H9 (cell line): ENCODE measurements around the gene ZBTB12. TPM values are rescaled to one million over a fixed set of nuclear protein-coding genes. Genes with fewer than 3 reads are reported as not detected.

ENCODE experiments used
- DNase-seq: peaks from one replicate; pipeline ENCODE4 v3.0.0-alpha.2; 2017
- H2AFZ ChIP-seq: one replicate; pipeline ENCODE4 v1.6.1; 2013; ENCODE audit warnings: mild to moderate bottlenecking, low read length, control low read depth, moderate library complexity
- H2AK5ac ChIP-seq: 2 replicates; pipeline ENCODE4 v1.6.1; 2013; ENCODE audit warnings: low read length, control low read depth, mixed read lengths; ENCODE audit not compliant: insufficient read length
- H2BK120ac ChIP-seq: one replicate; pipeline ENCODE4 v1.6.1; 2013; ENCODE audit warnings: low read depth, mild to moderate bottlenecking, low read length, control low read depth, inconsistent platforms; ENCODE audit not compliant: poor library complexity, severe bottlenecking
- H2BK12ac ChIP-seq: 2 replicates; pipeline ENCODE4 v1.6.1; 2013; ENCODE audit warnings: low read length, control low read depth, mixed read lengths, low read depth; ENCODE audit not compliant: insufficient read length
- H2BK15ac ChIP-seq: 2 replicates; pipeline ENCODE4 v1.6.1; 2013; ENCODE audit warnings: low read depth, low read length, control low read depth
- H2BK20ac ChIP-seq: one replicate; pipeline ENCODE4 v1.6.1; 2013; ENCODE audit warnings: low read depth, mild to moderate bottlenecking, low read length, control low read depth, inconsistent platforms; ENCODE audit not compliant: poor library complexity, severe bottlenecking
- H2BK5ac ChIP-seq: 2 replicates; pipeline ENCODE4 v1.6.1; 2013; ENCODE audit warnings: low read length, control low read depth, mixed read lengths; ENCODE audit not compliant: insufficient read length
- H3K14ac ChIP-seq: 2 replicates; pipeline ENCODE4 v1.6.1; 2013; ENCODE audit warnings: low read length, control low read depth; ENCODE audit not compliant: insufficient read depth
- H3K18ac ChIP-seq: 2 replicates; pipeline ENCODE4 v1.6.1; 2013; ENCODE audit warnings: low read depth, mild to moderate bottlenecking, mixed read lengths, low read length, control low read depth; ENCODE audit not compliant: insufficient read length
- H3K23ac ChIP-seq: 2 replicates; pipeline ENCODE4 v1.6.1; 2013; ENCODE audit warnings: low read length, control low read depth, mixed read lengths, low read depth; ENCODE audit not compliant: insufficient read length
- H3K23me2 ChIP-seq: 2 replicates; pipeline ENCODE4 v1.6.1; 2013; ENCODE audit warnings: low read depth, mild to moderate bottlenecking, mixed read lengths, low read length, control low read depth; ENCODE audit not compliant: insufficient read length, poor library complexity, severe bottlenecking
- H3K27ac ChIP-seq: 2 replicates; pipeline ENCODE4 v1.5.1; 2013; ENCODE audit warnings: low read length, control low read depth, mixed read lengths, low read depth; ENCODE audit not compliant: insufficient read length
- H3K27me3 ChIP-seq: 2 replicates; pipeline ENCODE4 v1.6.1; 2013; ENCODE audit warnings: low read length, control low read depth, inconsistent platforms; ENCODE audit not compliant: insufficient read depth
- H3K4ac ChIP-seq: 2 replicates; pipeline ENCODE4 v1.6.1; 2013; ENCODE audit warnings: low read depth, mild to moderate bottlenecking, control low read depth, inconsistent platforms, low read length, moderate library complexity
- H3K4me1 ChIP-seq: 2 replicates; pipeline ENCODE4 v1.6.1; 2013; ENCODE audit warnings: low read length, control low read depth, inconsistent platforms; ENCODE audit not compliant: insufficient read depth
- H3K4me2 ChIP-seq: 2 replicates; pipeline ENCODE4 v1.6.1; 2013; ENCODE audit warnings: low read length, control low read depth, mixed read lengths; ENCODE audit not compliant: insufficient read length, insufficient read depth
- H3K56ac ChIP-seq: 2 replicates; pipeline ENCODE4 v1.6.1; 2013; ENCODE audit warnings: low read depth, mild to moderate bottlenecking, mixed read lengths, low read length, control low read depth; ENCODE audit not compliant: insufficient read length
- H3K79me1 ChIP-seq: 2 replicates; pipeline ENCODE4 v1.6.1; 2013; ENCODE audit warnings: low read depth, mild to moderate bottlenecking, moderate library complexity, low read length, control low read depth, inconsistent platforms; ENCODE audit not compliant: insufficient read depth, poor library complexity, severe bottlenecking
- H3K79me2 ChIP-seq: 2 replicates; pipeline ENCODE4 v1.6.1; 2013; ENCODE audit warnings: low read length, control low read depth, inconsistent platforms; ENCODE audit not compliant: insufficient read depth
- H3K9ac ChIP-seq: 2 replicates; pipeline ENCODE4 v1.6.1; 2013; ENCODE audit warnings: low read length, control low read depth, mixed read lengths; ENCODE audit not compliant: insufficient read length; ENCODE audit errors: extremely low read depth
- H3K9me3 ChIP-seq: one replicate; pipeline ENCODE4 v1.6.1; 2013; ENCODE audit warnings: low read depth, low read length, inconsistent platforms; ENCODE audit not compliant: control insufficient read depth
- H3T11ph ChIP-seq: one replicate; pipeline ENCODE4 v1.6.1; 2013; ENCODE audit warnings: mild to moderate bottlenecking, low read length, control low read depth, inconsistent platforms
- H4K20me1 ChIP-seq: one replicate; pipeline ENCODE4 v1.6.1; 2013; ENCODE audit not compliant: control insufficient read depth, insufficient read length, insufficient read depth
- H4K5ac ChIP-seq: 2 replicates; pipeline ENCODE4 v1.6.1; 2013; ENCODE audit warnings: low read depth, mild to moderate bottlenecking, mixed read lengths, low read length, control low read depth; ENCODE audit not compliant: insufficient read length
- H4K8ac ChIP-seq: replicated peaks from 2 replicates; pipeline ENCODE4 v1.6.1; 2013; ENCODE audit warnings: low read length, control low read depth, mixed read lengths, low read depth; ENCODE audit not compliant: insufficient read length
- H4K91ac ChIP-seq: 2 replicates; pipeline ENCODE4 v1.6.1; 2013; ENCODE audit warnings: low read depth, mild to moderate bottlenecking, moderate library complexity, mixed read lengths, low read length, control low read depth; ENCODE audit not compliant: insufficient read length
- H3K27ac Mint-ChIP-seq, 3 experiments: 2 replicates in 2 of 3; 3 replicates in 1 of 3; pipeline ENCODE4 v1.8.0; 2020 to 2021; ENCODE audit warnings: mixed read lengths in 3 of 3, mild to moderate bottlenecking in 1 of 3, moderate library complexity in 1 of 3
- H3K27me3 Mint-ChIP-seq: 2 replicates; pipeline ENCODE4 v1.8.0; 2021; ENCODE audit warnings: low read depth, mild to moderate bottlenecking, moderate library complexity, mixed read lengths
- H3K36me3 Mint-ChIP-seq, 3 experiments: 2 replicates in 2 of 3; 3 replicates in 1 of 3; pipeline ENCODE4 v1.8.0; 2020 to 2021; ENCODE audit warnings: low read depth in 3 of 3, mixed read lengths in 3 of 3; ENCODE audit not compliant: insufficient read depth in 1 of 3
- H3K4me1 Mint-ChIP-seq, 2 experiments: 2 replicates each; pipeline ENCODE4 v1.8.0; 2020; ENCODE audit warnings: mixed read lengths in 2 of 2
- H3K4me3 Mint-ChIP-seq, 2 experiments: 2 replicates in 1 of 2; 3 replicates in 1 of 2; pipeline ENCODE4 v1.8.0; 2020 to 2021; ENCODE audit warnings: mild to moderate bottlenecking in 2 of 2, mixed read lengths in 2 of 2, moderate library complexity in 1 of 2
- H3K9me3 Mint-ChIP-seq, 2 experiments: 2 replicates in 1 of 2; 3 replicates in 1 of 2; pipeline ENCODE4 v1.8.0; 2020; ENCODE audit warnings: mild to moderate bottlenecking in 2 of 2, mixed read lengths in 2 of 2, moderate library complexity in 1 of 2
- CTCF ChIP-seq: fragments of 200-600 bp; sonication (generic); conservative IDR thresholded peaks from 3 replicates; pipeline ENCODE4 v1.8.0; 2021; ENCODE audit warnings: antibody characterized with exemption, mild to moderate bottlenecking
- WGBS: extraction: QIAGEN DNeasy Blood & Tissue Kit; methylation state at CpG from one replicate; pipeline ENCODE4 v1.1.7; 2013; ENCODE audit warnings: missing lambda C conversion rate, low lambda C conversion rate, mixed read lengths; ENCODE audit not compliant: insufficient read length; ENCODE audit errors: extremely low coverage; 5-methylcytosine and 5-hydroxymethylcytosine counted together
- total RNA-seq: library from RNA; stranded (reverse); gene quantifications from 2 replicates; pipeline ENCODE4 v1.2.1, GENCODE V29; 2021

Gene ZBTB12
- total RNA-seq, 1 experiment from 2014 or later = 31.0 TPM

GRCh38 chr6:31949926-31950548 is 48.2 kb upstream of the ZBTB12 start:
- Mint-ChIP-seq H3K27ac (peak overlapping the region in 1 of 3 experiments; percentile 24; a peak in 1 of 7 replicates), H3K4me3 (no peak overlapping the region), H3K27me3 (peaks cover 34% of the 10 kb centered on the region), H3K9me3 (no peaks in the 10 kb centered on the region), H3K4me1 (peaks cover 5 to 8% of the 10 kb centered on the region in 2 experiments; a peak in 3 of 4 replicates), H3K36me3 (peaks cover 14 to 48% (median 33%) of the 10 kb centered on the region in 3 experiments; a peak in 6 of 7 replicates)
- Histone ChIP-seq H3K23ac (no peak overlapping the region), H2BK5ac (no peak overlapping the region), H2AK5ac (no peak overlapping the region), H3K27me3 (no peaks in the 10 kb centered on the region), H3K9me3 (no peaks in the 10 kb centered on the region), H4K91ac (no peak overlapping the region), H3K18ac (no peak overlapping the region), H2BK120ac (no peak overlapping the region), H3K9ac (no peak overlapping the region), H4K5ac (no peak overlapping the region), H3K79me1 (no peaks in the 10 kb centered on the region), H3K4me1 (no peaks in the 10 kb centered on the region), H2BK15ac (no peak overlapping the region), H3K4me2 (no peak overlapping the region), H3K4ac (no peak overlapping the region), H3K14ac (no peak overlapping the region), H3K56ac (no peak overlapping the region), H3K79me2 (no peaks in the 10 kb centered on the region), H2BK12ac (no peak overlapping the region), H2AFZ (no peak overlapping the region), H2BK20ac (no peak overlapping the region), H4K20me1 (peaks cover 2% of the 10 kb centered on the region), H4K8ac (no peak overlapping the region), H3K23me2 (no peaks in the 10 kb centered on the region), H3K27ac (no peak overlapping the region), H3T11ph (no peak overlapping the region)
- WGBS = no CpG with 5 or more reads among the region's 7 CpGs
- TF ChIP-seq CTCF = no peak
- DNase-seq = no peak
